Karpas-422 (cell line): ENCODE measurements around the gene RUNX1. TPM values are rescaled to one million over a fixed set of nuclear protein-coding genes. Genes with fewer than 3 reads are reported as not detected.

Experiments
- DNase-seq: peaks from one replicate; pipeline ENCODE4 v3.0.0-alpha.2; 2015
- H2AFZ ChIP-seq: fragments of 200-600 bp; sonication (generic); 2 replicates; pipeline ENCODE4 v1.6.1; 2014; ENCODE audit warnings: antibody characterized with exemption, low read length, mixed read lengths
- H3K27ac ChIP-seq: fragments of 200-600 bp; sonication (generic); 2 replicates; pipeline ENCODE4 v1.5.1; 2014; ENCODE audit warnings: mild to moderate bottlenecking, low read length, moderate library complexity
- H3K27me3 ChIP-seq: fragments of 200-600 bp; sonication (generic); 2 replicates; pipeline ENCODE4 v1.6.1; 2014; ENCODE audit warnings: low read length, mixed read lengths
- H3K36me3 ChIP-seq: fragments of 200-600 bp; sonication (generic); 2 replicates; pipeline ENCODE4 v1.6.1; 2014; ENCODE audit warnings: low read length, mixed read lengths; ENCODE audit not compliant: insufficient read depth
- H3K4me1 ChIP-seq: fragments of 200-600 bp; sonication (generic); 2 replicates; pipeline ENCODE4 v1.6.1; 2014; ENCODE audit warnings: mild to moderate bottlenecking, low read length, mixed read lengths
- H3K4me2 ChIP-seq: fragments of 200-600 bp; sonication (generic); 2 replicates; pipeline ENCODE4 v1.6.1; 2014; ENCODE audit warnings: low read length, low read depth, mild to moderate bottlenecking; ENCODE audit not compliant: poor library complexity, severe bottlenecking
- H3K4me3 ChIP-seq: fragments of 200-600 bp; sonication (generic); 2 replicates; pipeline ENCODE4 v1.5.1; 2014; ENCODE audit warnings: mild to moderate bottlenecking, antibody characterized with exemption, low read length, mixed read lengths
- H3K79me2 ChIP-seq: fragments of 200-600 bp; sonication (generic); 2 replicates; pipeline ENCODE4 v1.6.1; 2014; ENCODE audit warnings: mild to moderate bottlenecking, low read length, mixed read lengths
- H3K9ac ChIP-seq: fragments of 200-600 bp; sonication (generic); 2 replicates; pipeline ENCODE4 v1.6.0; 2014; ENCODE audit warnings: low read length
- H3K9me2 ChIP-seq: fragments of 200-600 bp; sonication (generic), shearing (Covaris generic); replicated peaks from 2 replicates; pipeline ENCODE4 v1.6.0; 2014; ENCODE audit warnings: mild to moderate bottlenecking, low read length, moderate library complexity; ENCODE audit not compliant: insufficient read depth
- H3K9me3 ChIP-seq: fragments of 300-700, 200-600 bp; sonication (generic); 2 replicates; pipeline ENCODE4 v1.6.1; 2014; ENCODE audit warnings: low read length, mixed read lengths
- H4K20me1 ChIP-seq: fragments of 200-600 bp; sonication (generic); 2 replicates; pipeline ENCODE4 v1.6.1; 2014; ENCODE audit warnings: mild to moderate bottlenecking, antibody characterized with exemption, low read length, low read depth; ENCODE audit not compliant: insufficient read depth
- total RNA-seq: library from RNA; depleted of rRNA; stranded (reverse); fragments of >200 nt; shearing (Covaris generic); gene quantifications from 2 replicates; pipeline ENCODE4 v1.2.3, GENCODE V29; 2014; ENCODE audit warnings: low replicate concordance

The RUNX1 gene
- total RNA-seq, 1 experiment from 2014 or later, result 20.5 TPM

DNA sequence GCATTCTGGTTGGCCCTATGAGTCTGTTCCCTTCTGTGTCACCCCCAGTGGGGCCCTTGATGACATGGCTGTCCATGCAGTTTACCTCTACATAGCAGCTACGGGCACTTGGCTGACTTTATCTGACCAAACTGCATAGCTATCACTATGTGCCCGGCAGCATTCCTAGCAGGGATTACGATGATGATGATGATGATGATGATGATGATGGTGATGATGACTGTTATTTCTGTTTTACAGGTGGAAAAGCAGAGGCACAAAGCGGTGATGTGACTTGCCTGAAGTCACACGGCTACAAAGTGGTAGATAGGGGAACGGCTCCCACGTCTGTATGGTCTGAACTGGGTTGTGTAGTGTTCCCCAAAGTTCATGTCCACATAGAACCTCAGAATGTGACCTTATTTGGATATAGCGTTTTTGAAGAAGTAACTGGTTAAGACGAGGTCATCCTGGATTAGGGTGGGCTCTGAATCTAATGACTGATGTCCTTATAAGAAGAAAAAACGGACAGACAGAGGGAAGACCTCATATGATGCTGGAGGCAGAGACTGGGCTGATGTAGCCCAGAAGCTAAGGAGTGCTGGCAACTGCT lies 57.6 kb downstream of the RUNX1 start:
- Histone ChIP-seq H3K9me3 (no peaks in the 10 kb centered on the region), H3K4me3 (no peak overlapping the region), H3K79me2 (peaks cover 21% of the 10 kb centered on the region), H3K27ac (no peak overlapping the region), H2AFZ (no peak overlapping the region), H3K36me3 (no peaks in the 10 kb centered on the region), H3K27me3 (no peaks in the 10 kb centered on the region), H3K4me2 (no peak overlapping the region), H3K9ac (no peak overlapping the region), H3K4me1 (peaks cover 4% of the 10 kb centered on the region; the same call in 1 of the 2 replicates), H3K9me2 (no peaks in the 10 kb centered on the region), H4K20me1 (peaks cover 39% of the 10 kb centered on the region; the same call in 1 of the 2 replicates)
- DNase-seq, result peak; percentile 27

DNA sequence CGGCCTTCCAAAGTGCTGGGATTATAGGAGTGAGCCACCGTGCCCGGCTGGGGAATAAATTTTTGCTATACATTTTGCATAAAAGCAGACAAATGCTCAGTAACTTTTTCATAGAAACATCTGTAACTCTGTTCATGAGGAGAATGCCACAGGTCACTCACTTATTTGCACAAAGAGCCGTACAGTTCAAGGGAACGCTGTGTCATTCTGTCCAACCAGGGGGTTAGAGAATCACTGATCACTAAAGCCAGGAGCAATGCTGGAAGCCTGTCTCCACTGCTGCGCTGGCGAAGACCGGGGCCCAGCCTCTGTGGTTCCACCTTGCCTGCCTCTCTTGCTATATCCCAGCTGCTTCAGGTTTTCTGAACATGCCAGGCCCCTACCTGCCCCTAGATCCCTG lies 58.3 kb downstream of the RUNX1 start:
- H3K9me2 ChIP-seq, result no peaks in the 10 kb centered on the region
- no peaks in the 10 kb centered on the region for H3K9me3 ChIP-seq
- no peak overlapping the region for H2AFZ ChIP-seq
- H4K20me1 ChIP-seq, result peaks cover 39% of the 10 kb centered on the region; the same call in 1 of the 2 replicates
- no peak overlapping the region for H3K9ac ChIP-seq
- H3K27ac ChIP-seq, result no peak overlapping the region
- H3K79me2 ChIP-seq, result peaks cover 17% of the 10 kb centered on the region
- H3K4me3 ChIP-seq, result no peak overlapping the region
- H3K36me3 ChIP-seq, result no peaks in the 10 kb centered on the region
- DNase-seq, result no peak
- H3K4me1 ChIP-seq, result peaks cover 4% of the 10 kb centered on the region; the same call in 1 of the 2 replicates
- H3K27me3 ChIP-seq, result no peaks in the 10 kb centered on the region
- H3K4me2 ChIP-seq, result no peak overlapping the region

GRCh38 chr21:34989337-34990151 lies 59.6 kb downstream of the RUNX1 start:
- Histone ChIP-seq H3K79me2 (peaks cover 8% of the 10 kb centered on the region; the same call in 1 of the 2 replicates), H2AFZ (no peak overlapping the region)

DNA sequence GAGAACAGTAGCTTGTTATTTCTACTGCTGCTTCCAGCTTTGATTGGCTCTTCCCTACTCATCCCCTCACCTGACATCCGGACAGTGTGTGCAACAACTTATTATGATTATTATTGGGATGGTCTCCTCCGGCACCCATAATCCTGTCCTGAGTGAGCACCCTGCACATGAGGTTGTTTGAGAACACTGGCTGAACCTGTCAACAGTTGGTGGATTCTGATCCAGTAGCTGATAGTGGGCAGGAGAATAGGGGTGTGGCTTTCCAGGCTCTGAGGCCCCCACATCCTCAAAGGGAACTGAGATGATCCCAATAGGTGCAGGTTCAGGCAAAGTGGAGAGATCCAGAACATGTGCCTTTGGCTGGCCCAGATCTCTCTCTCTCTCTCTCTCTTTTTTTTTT lies 60.5 kb downstream of the RUNX1 start:
- peaks cover 5% of the 10 kb centered on the region; the same call in 1 of the 2 replicates for H3K79me2 ChIP-seq
- no peaks in the 10 kb centered on the region for H3K27me3 ChIP-seq
- peaks cover 4% of the 10 kb centered on the region; the same call in 1 of the 2 replicates for H3K4me1 ChIP-seq

More at GRCh38 chr21:34989337-34990151, 59.6 kb downstream of the RUNX1 start:
- Histone ChIP-seq H3K4me3 (no peak overlapping the region), H3K4me1 (peaks cover 4% of the 10 kb centered on the region; the same call in 1 of the 2 replicates), H4K20me1 (peaks cover 40% of the 10 kb centered on the region; the same call in 1 of the 2 replicates), H3K9me2 (no peaks in the 10 kb centered on the region), H3K9ac (no peak overlapping the region), H3K27me3 (no peaks in the 10 kb centered on the region), H3K27ac (no peak overlapping the region), H3K4me2 (no peak overlapping the region), H3K9me3 (no peaks in the 10 kb centered on the region), H3K36me3 (no peaks in the 10 kb centered on the region)
- peak; percentile 19 for DNase-seq

DNA sequence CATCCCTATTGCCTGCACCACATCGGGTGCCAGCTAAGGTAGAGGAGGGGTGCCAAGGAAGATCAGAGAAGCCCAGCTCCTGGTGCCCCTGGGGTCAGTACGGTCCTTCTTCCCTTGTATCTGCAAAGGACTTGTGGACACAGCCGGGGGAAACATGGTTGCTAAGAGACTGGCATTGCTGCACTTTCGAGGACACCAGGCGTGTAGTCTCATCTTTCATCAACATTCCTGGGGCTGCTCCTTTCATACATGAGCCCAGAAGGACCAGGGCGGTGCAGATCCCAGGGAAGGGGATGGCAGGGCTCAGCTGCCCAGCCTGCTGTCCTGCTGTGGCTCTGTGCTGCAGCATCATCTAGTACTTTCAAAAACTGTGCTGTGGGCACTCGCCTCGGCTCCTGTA lies 61.0 kb downstream of the RUNX1 start:
- Histone ChIP-seq H3K9me3 (no peaks in the 10 kb centered on the region), H3K4me2 (no peak overlapping the region), H3K36me3 (no peaks in the 10 kb centered on the region), H4K20me1 (peaks cover 44% of the 10 kb centered on the region; the same call in 1 of the 2 replicates), H2AFZ (no peak overlapping the region), H3K4me1 (peaks cover 4% of the 10 kb centered on the region; the same call in 1 of the 2 replicates), H3K27ac (no peak overlapping the region), H3K9me2 (no peaks in the 10 kb centered on the region), H3K27me3 (no peaks in the 10 kb centered on the region), H3K4me3 (no peak overlapping the region), H3K79me2 (peaks cover 4% of the 10 kb centered on the region; the same call in 1 of the 2 replicates), H3K9ac (no peak overlapping the region)
- no peak for DNase-seq

More for the DNA sequence above, 60.5 kb downstream of the RUNX1 start:
- Histone ChIP-seq H3K9me2 (no peaks in the 10 kb centered on the region), H2AFZ (no peak overlapping the region), H3K9ac (no peak overlapping the region), H3K4me3 (no peak overlapping the region), H3K27ac (no peak overlapping the region), H3K4me2 (no peak overlapping the region), H3K36me3 (no peaks in the 10 kb centered on the region), H4K20me1 (peaks cover 44% of the 10 kb centered on the region; the same call in 1 of the 2 replicates), H3K9me3 (no peaks in the 10 kb centered on the region)
- DNase-seq, result peak; percentile 26

DNA sequence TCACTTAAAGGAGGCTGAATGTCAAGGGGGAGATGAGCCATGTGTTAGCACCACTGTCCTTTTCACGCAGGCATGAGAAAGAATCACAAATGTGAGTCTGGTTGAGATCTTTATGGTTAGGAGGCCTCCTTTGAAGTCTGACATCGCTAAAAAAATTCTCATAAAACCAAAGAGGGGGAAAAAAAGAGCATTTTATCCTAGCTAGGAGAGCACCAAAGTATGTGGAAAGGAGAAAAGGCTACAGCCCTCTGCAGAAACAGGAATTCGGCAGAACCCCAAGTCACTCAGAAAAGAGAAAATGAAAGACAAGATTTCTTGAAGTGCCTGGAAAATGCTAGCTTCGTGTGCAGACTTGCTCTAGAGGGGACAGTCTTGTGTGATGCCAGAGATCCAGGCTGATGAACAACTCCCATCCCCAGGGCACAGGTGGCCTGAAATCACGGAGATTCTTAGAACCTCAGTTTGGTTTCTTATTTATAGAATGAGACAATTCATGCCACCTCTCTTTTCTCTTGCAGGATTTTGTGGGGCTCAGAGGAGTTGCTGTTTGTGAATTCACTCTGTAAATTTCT lies 61.5 kb downstream of the RUNX1 start:
- no peak overlapping the region for H3K4me3 ChIP-seq
- peaks cover 4% of the 10 kb centered on the region; the same call in 1 of the 2 replicates for H3K4me1 ChIP-seq
- H2AFZ ChIP-seq, result no peak overlapping the region
- no peak overlapping the region for H3K4me2 ChIP-seq
- no peaks in the 10 kb centered on the region for H3K36me3 ChIP-seq
- H3K9me3 ChIP-seq, result no peaks in the 10 kb centered on the region
- H3K9ac ChIP-seq, result no peak overlapping the region
- DNase-seq, result no peak
- peaks cover 4% of the 10 kb centered on the region; the same call in 1 of the 2 replicates for H3K79me2 ChIP-seq
- H3K27me3 ChIP-seq, result no peaks in the 10 kb centered on the region
- H4K20me1 ChIP-seq, result peaks cover 38% of the 10 kb centered on the region; the same call in 1 of the 2 replicates
- H3K27ac ChIP-seq, result no peak overlapping the region
- H3K9me2 ChIP-seq, result no peaks in the 10 kb centered on the region

GRCh38 chr21:34986561-34987500 lies 62.3 kb downstream of the RUNX1 start:
- Histone ChIP-seq H3K9me2 (no peaks in the 10 kb centered on the region), H2AFZ (no peak overlapping the region), H3K4me3 (no peak overlapping the region), H3K4me2 (no peak overlapping the region), H3K9me3 (no peaks in the 10 kb centered on the region), H4K20me1 (peaks cover 37% of the 10 kb centered on the region; the same call in 1 of the 2 replicates), H3K27me3 (no peaks in the 10 kb centered on the region), H3K9ac (no peak overlapping the region), H3K27ac (no peak overlapping the region), H3K79me2 (peaks cover 4% of the 10 kb centered on the region; the same call in 1 of the 2 replicates), H3K4me1 (peaks cover 4% of the 10 kb centered on the region; the same call in 1 of the 2 replicates), H3K36me3 (no peaks in the 10 kb centered on the region)
- DNase-seq, result no peak
